ENCODE results near the gene THSD4.
"Not testable (repeated sequence)": the region's sequence is repeated elsewhere in the genome, so short reads cannot be mapped to it uniquely, and the experiment has no call there.

Gene THSD4

GRCh38 chr15:71151081-71151480, 35.8 kb downstream of the THSD4 start:
- DNase-seq: no peak

GRCh38 chr15:71152542-71152941, 37.3 kb downstream of the THSD4 start:
- no peak for DNase-seq

- DNase-seq: no peak
These were observed 38.7 kb downstream of the THSD4 start for GRCh38 chr15:71153823-71154524.

- no peak for DNase-seq
These were observed 39.4 kb downstream of the THSD4 start for GRCh38 chr15:71154607-71155200.

- no peak for DNase-seq
These were observed 40.3 kb downstream of the THSD4 start for GRCh38 chr15:71155534-71155933.

GRCh38 chr15:71160976-71161375, 45.7 kb downstream of the THSD4 start:
- no peak for DNase-seq

- no peak for DNase-seq
These were observed 47.0 kb downstream of the THSD4 start for GRCh38 chr15:71162309-71162708.

- DNase-seq: not testable (repeated sequence)
These were observed 49.3 kb downstream of the THSD4 start for GRCh38 chr15:71164606-71165005.

GRCh38 chr15:71167445-71168165, 52.3 kb downstream of the THSD4 start:
- DNase-seq: no peak

GRCh38 chr15:71168166-71168834, 53.0 kb downstream of the THSD4 start:
- DNase-seq: no peak

GRCh38 chr15:71170163-71170562, 54.9 kb downstream of the THSD4 start:
- DNase-seq: no peak

- DNase-seq: no peak
These were observed 55.9 kb downstream of the THSD4 start for GRCh38 chr15:71171195-71171594.

- not testable (repeated sequence) for DNase-seq
These were observed 59.1 kb downstream of the THSD4 start for GRCh38 chr15:71174360-71174759.

GRCh38 chr15:71180986-71181853, 65.9 kb downstream of the THSD4 start:
- DNase-seq: no peak

- DNase-seq: no peak
These were observed 67.3 kb downstream of the THSD4 start for GRCh38 chr15:71182522-71182921.

- no peak for DNase-seq
These were observed 67.8 kb downstream of the THSD4 start for GRCh38 chr15:71183063-71183462.

- no peak for DNase-seq
These were observed 70.4 kb downstream of the THSD4 start for GRCh38 chr15:71185706-71186105.

GRCh38 chr15:71186267-71186666, 71.0 kb downstream of the THSD4 start:
- no peak for DNase-seq

- DNase-seq: no peak
These were observed 71.8 kb downstream of the THSD4 start for GRCh38 chr15:71187078-71187477.

GRCh38 chr15:71187526-71187925, 72.3 kb downstream of the THSD4 start:
- DNase-seq: no peak

- DNase-seq: no peak
These were observed 74.4 kb downstream of the THSD4 start for GRCh38 chr15:71189718-71190117.

- DNase-seq: no peak
These were observed 76.0 kb downstream of the THSD4 start for GRCh38 chr15:71191296-71191695.

- no peak for DNase-seq
These were observed 77.5 kb downstream of the THSD4 start for GRCh38 chr15:71192816-71193215.
